OCI-LY7 (cell line): ENCODE results near the gene TTC39A. TPM values are rescaled to one million over a fixed set of nuclear protein-coding genes. Genes with fewer than 3 reads are reported as not detected.

ENCODE experiments used
- Bru-seq: library from RNA; stranded (reverse); fragments of 400-500 nt; gene quantifications from one replicate; lab custom pipeline; 2021; lab: Mats Ljungman, UMichigan
- BruChase-seq, 2 experiments: library from RNA; stranded (reverse); fragments of 400-500 nt; gene quantifications; one replicate each; lab custom pipeline; 2021; lab: Mats Ljungman, UMichigan
- BruUV-seq: library from RNA; stranded (reverse); fragments of 400-500 nt; replicated peaks from 2 replicates; lab custom pipeline; 2021; lab: Mats Ljungman, UMichigan
- CTCF ChIA-PET: fragments of 300-600 bp; sonication (Branson Sonifier 250); formaldehyde crosslinking; loops from one replicate; lab custom pipeline; 2022; ENCODE audit warnings: antibody characterized with exemption; ENCODE audit not compliant: unreplicated experiment; lab: Charles Lee
- POLR2A ChIA-PET: fragments of 300-600 bp; sonication (Branson Sonifier 250); formaldehyde crosslinking; loops from one replicate; lab custom pipeline; 2022; ENCODE audit warnings: antibody characterized with exemption; lab: Charles Lee
- DNase-seq: peaks from one replicate; pipeline ENCODE4 v3.0.0-alpha.2; 2015; ENCODE audit warnings: low spot score
- H2AFZ ChIP-seq: fragments of 200-600 bp; sonication (generic), shearing (Covaris generic); 2 replicates; pipeline ENCODE4 v1.6.1; 2014; ENCODE audit warnings: mild to moderate bottlenecking, antibody characterized with exemption, low read length, moderate library complexity
- H3K27ac ChIP-seq: fragments of 200-600 bp; sonication (generic); 2 replicates; pipeline ENCODE4 v1.5.1; 2014; ENCODE audit warnings: mixed run types, low read depth, mild to moderate bottlenecking, moderate library complexity, low read length, inconsistent platforms; ENCODE audit not compliant: poor library complexity, severe bottlenecking
- H3K36me3 ChIP-seq: fragments of 200-600 bp; sonication (generic); 2 replicates; pipeline ENCODE4 v1.6.1; 2014; ENCODE audit warnings: mild to moderate bottlenecking, antibody characterized with exemption, low read length, moderate library complexity, mixed read lengths; ENCODE audit not compliant: insufficient read depth
- H3K4me1 ChIP-seq: fragments of 200-600 bp; sonication (generic); 2 replicates; pipeline ENCODE4 v1.5.1; 2014; ENCODE audit warnings: mild to moderate bottlenecking, low read length; ENCODE audit not compliant: insufficient read depth, poor library complexity, severe bottlenecking
- H3K4me2 ChIP-seq: fragments of 200-600 bp; sonication (generic); 2 replicates; pipeline ENCODE4 v1.6.1; 2014; ENCODE audit warnings: mild to moderate bottlenecking, low read length
- H3K4me3 ChIP-seq: fragments of 200-600 bp; sonication (generic); 2 replicates; pipeline ENCODE4 v1.5.1; 2014; ENCODE audit warnings: mild to moderate bottlenecking, low read depth, low read length; ENCODE audit not compliant: poor library complexity, severe bottlenecking
- H3K79me2 ChIP-seq: fragments of 200-600 bp; sonication (generic); 2 replicates; pipeline ENCODE4 v1.6.1; 2016; ENCODE audit warnings: low read depth, mild to moderate bottlenecking, low read length, moderate library complexity, mixed read lengths; ENCODE audit not compliant: insufficient read depth
- H3K9me2 ChIP-seq: fragments of 200-600 bp; sonication (generic); 2 replicates; pipeline ENCODE4 v1.6.1; 2016; ENCODE audit warnings: mild to moderate bottlenecking, low read length, mixed read lengths; ENCODE audit not compliant: insufficient read depth
- H3K9me3 ChIP-seq: fragments of 200-600 bp; sonication (generic); 2 replicates; pipeline ENCODE4 v1.6.1; 2014; ENCODE audit warnings: mild to moderate bottlenecking, mixed run types, low read length, mixed read lengths
- H4K20me1 ChIP-seq: fragments of 200-600 bp; sonication (generic); 2 replicates; pipeline ENCODE4 v1.6.1; 2014; ENCODE audit warnings: mild to moderate bottlenecking, antibody characterized with exemption, low read length, moderate library complexity, mixed read lengths; ENCODE audit not compliant: insufficient read depth
- CTCF ChIP-seq: fragments of 200-600 bp; sonication (generic); conservative IDR thresholded peaks from 2 replicates; pipeline ENCODE4 v1.5.1; 2014; ENCODE audit warnings: mild to moderate bottlenecking, antibody characterized with exemption, low read length, moderate library complexity, mixed read lengths
- EZH2phosphoT487 ChIP-seq: fragments of 200-600 bp; sonication (generic); IDR thresholded peaks from 2 replicates; pipeline ENCODE4 v1.6.1; 2018; ENCODE audit warnings: low read depth, borderline replicate concordance, mild to moderate bottlenecking, mixed run types, antibody characterized with exemption, low read length, moderate library complexity, mixed read lengths
- intact Hi-C: fragments of 100-400 bp; cut with micrococcal nuclease; formaldehyde crosslinking; loops from one replicate; pipeline ENCODE4 v1.10.0; 2022; ENCODE audit not compliant: unreplicated experiment
- long read RNA-seq: library from polyadenylated mRNA; stranded (forward); transcript quantifications from one replicate; pipeline ENCODE4 v2.0.0, GENCODE V29; 2022
- total RNA-seq, 2 experiments: library from RNA; depleted of rRNA in 1 of 2; stranded (reverse); fragments of >200 nt in 1 of 2; shearing (Covaris generic) in 1 of 2; gene quantifications; 2 replicates each; pipeline ENCODE4 v1.2.3, GENCODE V29; 2014 to 2022

The TTC39A gene
- total RNA-seq (2014; rRNA removed; shearing (Covaris generic)) (not detected in 2 replicates), total RNA-seq (2022) (not detected in 2 replicates), Bru-seq, nascent RNA (percentile 10 among the genes with signal in this experiment), BruChase-seq, experiment 1, labeled RNA remaining after a 6-hour chase (percentile 11 among the genes with signal in this experiment), BruChase-seq, experiment 2, labeled RNA remaining after a 2-hour chase (percentile 12 among the genes with signal in this experiment)
- long read RNA-seq: 0 reads

GRCh38 chr1:51330331-51331201, at the start of gene TTC39A:
TTC39A (minus strand) TSS chr1:51330562; CDS start chr1:51330477, 85 bp downstream.
- Histone ChIP-seq H3K9me2 (no peaks in the 10 kb centered on the region), H3K9me3 (no peaks in the 10 kb centered on the region), H3K4me2 (peak within 1 kb of the TSS; percentile 2; the same call in 1 of the 2 replicates), H3K27ac (no peak within 1 kb of the TSS), H3K4me1 (no peaks in the 10 kb centered on the region), H3K4me3 (no peak within 1 kb of the TSS), H3K79me2 (no peaks in the 10 kb centered on the region), H2AFZ (no peak within 1 kb of the TSS), H4K20me1 (no peaks in the 10 kb centered on the region), H3K36me3 (no peaks in the 10 kb centered on the region)
- ChIA-PET CTCF (no interaction called here), POLR2A (no interaction called here)
- intact Hi-C loops: no loop called here
- TF ChIP-seq EZH2phosphoT487 (no peak), CTCF (no peak)
- no peak for DNase-seq
- no TSS peak for BruUV-seq

GRCh38 chr1:51378871-51379270, 48.5 kb upstream of the TTC39A start:
- intact Hi-C loops: no loop called here
- DNase-seq: no peak
- no peak overlapping the region for H2AFZ ChIP-seq
- no peak overlapping the region for H3K4me2 ChIP-seq
- CTCF ChIA-PET: no interaction called here
- TF ChIP-seq EZH2phosphoT487: no peak
- no peak for TF ChIP-seq CTCF
- no TSS peak for BruUV-seq
- no peaks in the 10 kb centered on the region for H3K4me1 ChIP-seq
- no peaks in the 10 kb centered on the region for H4K20me1 ChIP-seq
- H3K27ac ChIP-seq: no peak overlapping the region
- peaks cover 46% of the 10 kb centered on the region for H3K36me3 ChIP-seq
- H3K9me3 ChIP-seq: peaks cover 23% of the 10 kb centered on the region; the same call in 1 of the 2 replicates
- no peaks in the 10 kb centered on the region for H3K9me2 ChIP-seq
- H3K4me3 ChIP-seq: no peak overlapping the region
- POLR2A ChIA-PET: interaction anchor here (0.6 kb wide), 1 partner anchor 50 kb away, joined by 3 read pairs; no protein-coding TSS in a partner anchor
- H3K79me2 ChIP-seq: no peaks in the 10 kb centered on the region
